ENCODE data around the gene SCNN1B. TPM values are rescaled to one million over a fixed set of nuclear protein-coding genes. Genes with fewer than 3 reads are reported as not detected.
A peak's percentile ranks its signal among the peaks of the same experiment; 100 is the strongest.
"Not testable (repeated sequence)": the region's sequence is repeated elsewhere in the genome, so short reads cannot be mapped to it uniquely, and the experiment has no call there.

SCNN1B gene
- total RNA-seq, 1 experiment from 2014 or later, result 1.5 TPM

DNA sequence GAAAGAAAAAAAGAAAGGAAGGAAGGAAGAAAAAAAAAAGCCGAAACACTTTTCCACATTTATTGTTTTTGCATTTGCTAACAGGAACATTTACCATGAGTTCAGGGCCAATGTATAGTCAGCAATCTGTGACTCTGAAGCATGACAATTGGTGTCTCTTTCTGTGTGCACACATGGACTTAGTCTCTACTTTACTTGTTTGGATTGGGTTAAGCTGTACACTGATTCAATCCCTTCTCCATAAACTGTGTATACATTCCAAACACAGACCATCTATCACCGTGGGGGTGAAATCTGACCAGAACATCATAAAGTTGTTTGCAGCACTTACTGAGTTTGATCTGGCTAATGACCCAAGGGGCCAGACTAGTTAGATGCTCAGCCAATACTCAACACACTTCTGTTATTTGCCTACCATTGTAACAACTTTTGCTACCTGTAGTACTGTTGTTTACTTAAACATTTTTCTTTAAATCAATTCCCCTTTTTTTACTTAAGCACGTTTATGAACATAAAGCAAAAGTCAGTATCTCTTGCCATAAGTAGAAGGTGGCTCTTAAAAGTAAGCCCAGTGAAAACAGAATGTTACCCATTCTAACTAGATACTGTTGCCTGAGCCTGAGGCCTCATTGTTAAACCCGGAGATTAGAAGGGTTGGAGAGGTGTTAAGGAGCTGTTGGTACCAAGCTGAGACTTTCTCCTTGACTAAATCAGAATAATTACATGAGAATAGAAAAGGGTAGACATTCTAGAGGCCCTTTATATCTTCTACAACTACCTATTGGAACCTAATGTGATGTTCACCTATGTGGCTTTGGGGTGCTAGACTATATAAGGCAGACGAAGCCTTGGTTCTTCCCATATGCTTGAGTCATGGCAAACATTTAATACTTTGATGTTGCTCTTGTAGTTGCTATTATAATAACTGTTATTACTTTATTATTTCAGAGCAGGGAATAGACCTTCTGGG is 41.8 kb downstream of the SCNN1B start:
- no peak for DNase-seq
- H3K36me3 ChIP-seq (replicated peaks; ENCODE audit: control insufficient read depth, insufficient read depth, low read length), result no peaks in the 10 kb centered on the region
- H3K27me3 ChIP-seq (ENCODE audit: control insufficient read depth, insufficient read depth, low read length), result no peaks in the 10 kb centered on the region; the same call in 1 of the 2 replicates
- no peak overlapping the region for H3K4me3 ChIP-seq (ENCODE audit: insufficient read depth, low read depth, low read length)

DNA sequence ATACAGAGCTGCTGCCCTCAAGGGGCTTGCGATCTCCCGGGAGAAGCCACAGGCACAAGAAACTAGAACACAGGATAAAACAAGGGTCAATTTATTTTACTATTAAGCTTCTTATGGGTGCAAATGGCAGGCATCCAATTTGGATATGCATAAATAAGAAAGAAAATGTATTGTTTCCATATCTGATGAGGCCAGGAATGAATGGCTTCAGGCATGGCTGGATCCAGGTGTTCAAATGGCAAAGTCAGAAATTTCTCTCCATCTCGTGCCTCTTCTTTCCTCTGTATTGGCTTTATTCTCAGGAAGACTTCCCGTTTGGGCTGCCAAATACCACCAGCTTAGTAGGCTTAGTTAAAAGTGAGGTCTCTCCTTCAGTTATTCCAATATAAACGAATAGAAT is 43.1 kb downstream of the SCNN1B start:
- Histone ChIP-seq H3K27me3 (ENCODE audit: control insufficient read depth, insufficient read depth, low read length) (no peaks in the 10 kb centered on the region; the same call in 1 of the 2 replicates), H3K36me3 (replicated peaks; ENCODE audit: control insufficient read depth, insufficient read depth, low read length) (no peaks in the 10 kb centered on the region), H3K4me3 (ENCODE audit: insufficient read depth, low read depth, low read length) (no peak overlapping the region)
- DNase-seq, result no peak

- Histone ChIP-seq H3K4me3 (ENCODE audit: insufficient read depth, low read depth, low read length) (no peak overlapping the region), H3K27me3 (ENCODE audit: control insufficient read depth, insufficient read depth, low read length) (no peaks in the 10 kb centered on the region; the same call in 1 of the 2 replicates), H3K36me3 (replicated peaks; ENCODE audit: control insufficient read depth, insufficient read depth, low read length) (no peaks in the 10 kb centered on the region)
- peak; percentile 77 for DNase-seq
Measured at GRCh38 chr16:23348579-23349469, 46.7 kb downstream of the SCNN1B start.

DNA sequence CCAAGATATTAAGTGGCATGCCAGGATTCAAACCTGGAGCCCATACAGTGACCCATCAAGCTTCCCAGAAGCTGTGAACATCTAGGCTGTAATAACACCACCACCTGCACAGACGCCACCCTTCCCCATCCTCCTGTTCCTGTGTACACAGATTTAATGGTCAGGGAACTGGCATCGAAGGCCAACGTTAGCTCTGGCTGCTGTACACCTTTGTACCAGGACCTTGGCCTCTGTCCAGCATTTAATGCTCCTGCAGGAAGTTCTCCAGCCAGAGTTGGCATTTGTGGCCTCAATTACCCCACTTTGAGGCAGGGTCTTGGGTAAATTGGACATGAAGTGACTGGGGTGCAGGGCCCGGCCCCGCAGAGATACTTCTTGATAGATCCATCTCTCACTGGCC is 49.3 kb downstream of the SCNN1B start:
- H3K36me3 ChIP-seq (replicated peaks; ENCODE audit: control insufficient read depth, insufficient read depth, low read length), result no peaks in the 10 kb centered on the region
- no peaks in the 10 kb centered on the region for H3K27me3 ChIP-seq (ENCODE audit: control insufficient read depth, insufficient read depth, low read length)
- H3K4me3 ChIP-seq (ENCODE audit: insufficient read depth, low read depth, low read length), result no peak overlapping the region
- DNase-seq, result no peak

- no peaks in the 10 kb centered on the region for H3K27me3 ChIP-seq (ENCODE audit: control insufficient read depth, insufficient read depth, low read length)
- peak; percentile 8 for DNase-seq
- no peak overlapping the region for H3K4me3 ChIP-seq (ENCODE audit: insufficient read depth, low read depth, low read length)
- H3K36me3 ChIP-seq (replicated peaks; ENCODE audit: control insufficient read depth, insufficient read depth, low read length), result no peaks in the 10 kb centered on the region
Measured at GRCh38 chr16:23353440-23353839, 51.3 kb downstream of the SCNN1B start.

DNA sequence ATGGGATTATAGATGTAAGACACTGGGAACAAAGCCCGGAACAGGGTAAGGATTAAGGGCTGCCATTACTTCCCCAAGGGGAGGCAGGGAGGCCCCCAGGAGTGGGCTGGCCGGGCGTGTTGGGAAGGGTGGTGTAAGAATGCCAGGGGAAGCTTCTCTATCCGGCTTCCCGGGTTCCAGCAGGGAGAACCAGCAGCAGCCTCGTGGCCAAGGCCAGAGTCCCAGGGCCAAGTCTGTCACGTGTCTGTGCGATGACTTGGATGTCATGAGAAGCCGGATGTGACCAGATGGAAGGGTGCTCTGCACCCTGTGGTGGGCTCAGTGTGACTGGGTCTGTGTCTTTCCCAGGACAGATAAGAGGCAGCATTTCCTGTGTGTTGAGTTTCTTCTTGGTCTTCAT is 52.1 kb downstream of the SCNN1B start:
- H3K4me3 ChIP-seq (ENCODE audit: insufficient read depth, low read depth, low read length), result no peak overlapping the region
- no peaks in the 10 kb centered on the region for H3K36me3 ChIP-seq (replicated peaks; ENCODE audit: control insufficient read depth, insufficient read depth, low read length)
- peak; percentile 5 for DNase-seq
- H3K27me3 ChIP-seq (ENCODE audit: control insufficient read depth, insufficient read depth, low read length), result no peaks in the 10 kb centered on the region

GRCh38 chr16:23355106-23355670 is 53.1 kb downstream of the SCNN1B start:
- DNase-seq, result no peak
- Histone ChIP-seq H3K4me3 (ENCODE audit: insufficient read depth, low read depth, low read length) (no peak overlapping the region), H3K36me3 (replicated peaks; ENCODE audit: control insufficient read depth, insufficient read depth, low read length) (no peaks in the 10 kb centered on the region), H3K27me3 (ENCODE audit: control insufficient read depth, insufficient read depth, low read length) (no peaks in the 10 kb centered on the region)

GRCh38 chr16:23356941-23357340 is 54.8 kb downstream of the SCNN1B start:
- Histone ChIP-seq H3K27me3 (ENCODE audit: control insufficient read depth, insufficient read depth, low read length) (no peaks in the 10 kb centered on the region), H3K4me3 (ENCODE audit: insufficient read depth, low read depth, low read length) (no peak overlapping the region), H3K36me3 (replicated peaks; ENCODE audit: control insufficient read depth, insufficient read depth, low read length) (no peaks in the 10 kb centered on the region)
- DNase-seq, result peak; percentile 7

GRCh38 chr16:23357761-23358290 is 55.7 kb downstream of the SCNN1B start:
- H3K4me3 ChIP-seq (ENCODE audit: insufficient read depth, low read depth, low read length), result no peak overlapping the region
- H3K27me3 ChIP-seq (ENCODE audit: control insufficient read depth, insufficient read depth, low read length), result no peaks in the 10 kb centered on the region
- H3K36me3 ChIP-seq (replicated peaks; ENCODE audit: control insufficient read depth, insufficient read depth, low read length), result no peaks in the 10 kb centered on the region
- DNase-seq, result peak; percentile 7

DNA sequence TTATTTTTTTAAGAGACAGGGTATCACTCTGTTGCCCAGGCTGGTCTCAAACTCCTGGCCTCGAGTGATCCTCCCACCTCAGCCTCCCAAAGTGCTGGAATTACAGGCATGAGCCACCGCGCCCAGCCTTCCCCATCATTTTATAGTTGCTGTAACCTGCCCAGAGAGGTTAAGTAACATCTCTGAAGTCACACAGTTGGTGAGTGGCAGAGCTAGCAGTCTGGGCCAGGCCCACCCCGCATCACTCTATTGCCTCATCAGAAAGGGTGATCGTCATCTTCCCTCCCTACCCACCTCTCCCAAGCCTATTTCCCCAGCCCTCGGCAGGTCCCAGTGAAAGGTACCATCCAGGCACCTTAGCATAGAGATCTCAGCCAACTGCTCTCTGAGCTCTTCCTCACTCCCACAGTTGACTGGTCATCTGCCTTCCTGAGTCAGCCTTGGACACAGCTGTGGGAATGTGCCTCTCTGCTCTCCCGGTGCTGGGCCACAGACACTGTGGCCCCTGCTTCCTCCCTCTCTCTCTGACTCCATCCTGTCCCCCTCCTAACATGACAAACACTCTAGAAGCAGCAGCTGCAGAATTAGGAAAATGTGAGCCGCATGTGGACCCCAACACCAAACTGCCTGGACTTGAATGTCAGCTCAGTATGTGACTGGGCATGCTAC is 57.1 kb downstream of the SCNN1B start:
- peak; percentile 13 for DNase-seq
- Histone ChIP-seq H3K36me3 (replicated peaks; ENCODE audit: control insufficient read depth, insufficient read depth, low read length) (no peaks in the 10 kb centered on the region), H3K27me3 (ENCODE audit: control insufficient read depth, insufficient read depth, low read length) (no peaks in the 10 kb centered on the region), H3K4me3 (ENCODE audit: insufficient read depth, low read depth, low read length) (no peak overlapping the region)

GRCh38 chr16:23362460-23363317 is 60.6 kb downstream of the SCNN1B start:
- H3K36me3 ChIP-seq (replicated peaks; ENCODE audit: control insufficient read depth, insufficient read depth, low read length), result no peaks in the 10 kb centered on the region
- H3K4me3 ChIP-seq (ENCODE audit: insufficient read depth, low read depth, low read length), result no peak overlapping the region
- H3K27me3 ChIP-seq (ENCODE audit: control insufficient read depth, insufficient read depth, low read length), result no peaks in the 10 kb centered on the region
- DNase-seq, result peak; percentile 8

DNA sequence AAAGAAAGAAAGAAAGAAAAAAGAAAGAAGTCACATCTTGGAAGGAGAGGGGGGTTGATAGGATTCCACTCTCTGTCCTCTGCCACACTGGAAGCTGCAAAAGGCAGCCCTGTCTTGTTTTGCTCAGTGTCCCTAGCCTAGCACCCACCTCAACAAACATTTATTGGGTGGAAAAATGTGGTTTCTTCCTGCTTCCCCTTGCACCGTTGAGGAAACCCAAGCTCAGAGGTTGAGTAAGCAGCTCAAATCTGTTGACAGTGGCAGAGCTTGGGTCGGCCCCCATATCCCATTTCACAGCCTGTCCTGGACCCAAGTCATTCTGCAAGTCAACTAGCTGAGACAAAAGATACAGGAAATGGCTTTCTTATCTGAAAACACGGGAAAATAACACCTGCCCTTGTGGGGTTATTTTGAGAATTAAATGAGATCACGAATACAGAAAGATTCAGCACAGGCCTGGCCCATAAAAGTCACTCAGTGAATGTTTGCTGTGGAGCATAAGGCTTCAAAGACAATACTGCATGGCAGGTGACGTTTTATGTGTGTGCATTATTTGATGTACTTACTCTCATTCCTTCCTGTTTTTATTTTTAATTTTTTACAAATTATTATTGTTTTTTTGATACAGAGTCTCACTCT is 63.6 kb downstream of the SCNN1B start:
- no peaks in the 10 kb centered on the region for H3K36me3 ChIP-seq (replicated peaks; ENCODE audit: control insufficient read depth, insufficient read depth, low read length)
- no peaks in the 10 kb centered on the region for H3K27me3 ChIP-seq (ENCODE audit: control insufficient read depth, insufficient read depth, low read length)
- DNase-seq, result no peak
- H3K4me3 ChIP-seq (ENCODE audit: insufficient read depth, low read depth, low read length), result no peak overlapping the region

DNA sequence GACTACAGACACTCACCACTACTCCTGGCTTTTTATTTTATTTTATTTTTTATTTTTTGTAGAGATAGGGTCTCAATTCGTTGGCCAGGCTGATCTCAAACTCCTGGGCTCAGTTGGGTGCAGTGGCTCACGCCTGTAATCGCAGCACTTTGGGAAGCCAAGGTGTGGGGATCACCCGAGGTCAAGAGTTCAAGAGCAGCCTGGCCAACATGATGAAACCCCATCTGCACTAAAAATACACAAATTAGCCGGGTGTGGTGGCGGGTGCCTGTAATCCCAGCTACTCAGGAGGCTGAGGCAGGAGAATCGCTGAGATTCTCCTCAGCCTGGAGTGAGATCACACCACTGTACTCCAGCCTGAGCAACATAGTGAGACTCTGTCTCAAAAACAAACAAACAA is 64.2 kb downstream of the SCNN1B start:
- H3K27me3 ChIP-seq (ENCODE audit: control insufficient read depth, insufficient read depth, low read length); H3K36me3 ChIP-seq (replicated peaks; ENCODE audit: control insufficient read depth, insufficient read depth, low read length); DNase-seq; H3K4me3 ChIP-seq (ENCODE audit: insufficient read depth, low read depth, low read length): not testable (repeated sequence)

Data from H7 (cell line).